SU-DHL-6 (cell line): Measurements from ENCODE around the gene TMEM237.

ENCODE experiments used
- EZH2phosphoT487 ChIP-seq: fragments of 200-600 bp; sonication (generic), shearing (Covaris generic); conservative IDR thresholded peaks from 2 replicates; pipeline ENCODE4 v1.6.1; 2018; ENCODE audit warnings: mild to moderate bottlenecking, antibody characterized with exemption, low read length, moderate library complexity, mixed read lengths
- TF ChIP-seq, protein P1 (sequence below): fragments of 200-600 bp; sonication (generic); IDR thresholded peaks from one replicate; pipeline ENCODE4 v1.5.1; 2017; ENCODE audit warnings: antibody characterized with exemption, mild to moderate bottlenecking, low read length, moderate library complexity; ENCODE audit not compliant: insufficient read depth, poor library complexity, severe bottlenecking

DNA sequence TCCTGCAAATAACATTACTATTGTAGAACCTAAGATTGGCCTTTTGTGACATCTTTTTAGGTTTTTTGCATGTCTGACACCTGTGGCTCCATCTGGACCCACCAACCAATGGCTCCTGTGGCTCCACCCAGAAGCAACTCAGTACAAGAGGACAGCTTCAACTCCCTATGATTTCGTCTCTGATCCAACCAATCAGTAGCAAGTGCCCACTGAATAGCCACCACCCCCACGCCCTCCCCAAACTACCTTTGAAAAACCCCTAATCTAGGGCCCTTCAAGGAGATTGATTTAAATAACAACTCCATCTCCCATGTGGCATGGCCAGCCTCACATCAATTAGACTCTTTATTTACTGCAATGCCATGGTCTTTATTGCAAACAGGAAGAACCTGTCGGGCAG lies 31.5 kb upstream of the TMEM237 start:
- TF ChIP-seq, protein P1, sequence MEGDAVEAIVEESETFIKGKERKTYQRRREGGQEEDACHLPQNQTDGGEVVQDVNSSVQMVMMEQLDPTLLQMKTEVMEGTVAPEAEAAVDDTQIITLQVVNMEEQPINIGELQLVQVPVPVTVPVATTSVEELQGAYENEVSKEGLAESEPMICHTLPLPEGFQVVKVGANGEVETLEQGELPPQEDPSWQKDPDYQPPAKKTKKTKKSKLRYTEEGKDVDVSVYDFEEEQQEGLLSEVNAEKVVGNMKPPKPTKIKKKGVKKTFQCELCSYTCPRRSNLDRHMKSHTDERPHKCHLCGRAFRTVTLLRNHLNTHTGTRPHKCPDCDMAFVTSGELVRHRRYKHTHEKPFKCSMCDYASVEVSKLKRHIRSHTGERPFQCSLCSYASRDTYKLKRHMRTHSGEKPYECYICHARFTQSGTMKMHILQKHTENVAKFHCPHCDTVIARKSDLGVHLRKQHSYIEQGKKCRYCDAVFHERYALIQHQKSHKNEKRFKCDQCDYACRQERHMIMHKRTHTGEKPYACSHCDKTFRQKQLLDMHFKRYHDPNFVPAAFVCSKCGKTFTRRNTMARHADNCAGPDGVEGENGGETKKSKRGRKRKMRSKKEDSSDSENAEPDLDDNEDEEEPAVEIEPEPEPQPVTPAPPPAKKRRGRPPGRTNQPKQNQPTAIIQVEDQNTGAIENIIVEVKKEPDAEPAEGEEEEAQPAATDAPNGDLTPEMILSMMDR = no peak
- no peak for TF ChIP-seq EZH2phosphoT487
